ENCODE results near the gene NAV2. TPM values are rescaled to one million over a fixed set of nuclear protein-coding genes. Genes with fewer than 3 reads are reported as not detected.

Gene NAV2
- polyA plus RNA-seq, 3 donors = not detected

DNA sequence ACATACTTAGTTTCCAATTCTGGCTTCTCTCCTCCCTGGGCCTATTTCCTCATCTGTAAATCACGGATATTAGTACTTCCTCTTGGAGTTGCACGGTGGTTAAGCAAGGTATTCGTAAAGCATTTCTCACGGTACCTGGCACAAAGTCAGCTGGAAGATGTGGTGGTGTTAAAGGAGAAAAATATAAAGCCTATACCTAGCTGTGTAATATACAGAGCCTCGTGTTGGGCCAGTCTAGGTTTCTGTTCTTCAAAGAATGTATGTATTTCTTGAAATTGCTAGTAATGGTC, 400.5 kb downstream of the NAV2 start:
- WGBS (ENCODE audit: insufficient coverage) = 0% methylated on average over 2 of the region's 5 CpGs
- Histone ChIP-seq H3K79me2 (ENCODE audit: insufficient read depth, low read length) (no peaks in the 10 kb centered on the region), H2AFZ (ENCODE audit: insufficient read depth, low read depth, low read length, poor library complexity, severe bottlenecking) (no peak overlapping the region), H3K27ac (ENCODE audit: low read depth in 1 of 2, low read length in 2 of 2) (no peak overlapping the region), H3K27me3 (ENCODE audit: control insufficient read depth in 2 of 2, insufficient read depth in 2 of 2, low read length in 2 of 2) (no peaks in the 10 kb centered on the region), H3K9me3 (replicated peaks in 1 of 2; ENCODE audit: control insufficient read depth in 1 of 2, insufficient read depth in 1 of 2, low read length in 2 of 2) (no peaks in the 10 kb centered on the region), H3K4me1 (ENCODE audit: control insufficient read depth in 1 of 2, insufficient read depth in 2 of 2, low read length in 2 of 2) (peaks cover 0 to 6% of the 10 kb centered on the region in 2 donors), H4K20me1 (ENCODE audit: insufficient read depth, low read length) (no peaks in the 10 kb centered on the region), H3K4me2 (replicated peaks; ENCODE audit: extremely low read depth, low read length, poor library complexity, severe bottlenecking) (no peak overlapping the region), H3K9ac (ENCODE audit: insufficient read depth, low read length, poor library complexity, severe bottlenecking) (no peak overlapping the region), H3K36me3 (replicated peaks in 1 of 2; ENCODE audit: control insufficient read depth in 1 of 2, insufficient read depth in 2 of 2, low read length in 2 of 2) (no peaks in the 10 kb centered on the region), H3K4me3 (replicated peaks in 1 of 3; ENCODE audit: low read depth in 2 of 3, low read length in 3 of 3) (no peak overlapping the region)
- Mint-ChIP-seq H3K27me3 (ENCODE audit: low read depth in 3 of 3) (peaks cover 3 to 5% (median 4%) of the 10 kb centered on the region in 3 donors), H3K9me3 (no peaks in the 10 kb centered on the region), H3K4me1 (peaks cover 13% of the 10 kb centered on the region), H3K36me3 (no peaks in the 10 kb centered on the region), H3K4me3 (no peak overlapping the region), H3K27ac (no peak overlapping the region)
- TF ChIP-seq, protein P1, sequence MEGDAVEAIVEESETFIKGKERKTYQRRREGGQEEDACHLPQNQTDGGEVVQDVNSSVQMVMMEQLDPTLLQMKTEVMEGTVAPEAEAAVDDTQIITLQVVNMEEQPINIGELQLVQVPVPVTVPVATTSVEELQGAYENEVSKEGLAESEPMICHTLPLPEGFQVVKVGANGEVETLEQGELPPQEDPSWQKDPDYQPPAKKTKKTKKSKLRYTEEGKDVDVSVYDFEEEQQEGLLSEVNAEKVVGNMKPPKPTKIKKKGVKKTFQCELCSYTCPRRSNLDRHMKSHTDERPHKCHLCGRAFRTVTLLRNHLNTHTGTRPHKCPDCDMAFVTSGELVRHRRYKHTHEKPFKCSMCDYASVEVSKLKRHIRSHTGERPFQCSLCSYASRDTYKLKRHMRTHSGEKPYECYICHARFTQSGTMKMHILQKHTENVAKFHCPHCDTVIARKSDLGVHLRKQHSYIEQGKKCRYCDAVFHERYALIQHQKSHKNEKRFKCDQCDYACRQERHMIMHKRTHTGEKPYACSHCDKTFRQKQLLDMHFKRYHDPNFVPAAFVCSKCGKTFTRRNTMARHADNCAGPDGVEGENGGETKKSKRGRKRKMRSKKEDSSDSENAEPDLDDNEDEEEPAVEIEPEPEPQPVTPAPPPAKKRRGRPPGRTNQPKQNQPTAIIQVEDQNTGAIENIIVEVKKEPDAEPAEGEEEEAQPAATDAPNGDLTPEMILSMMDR (IDR thresholded peaks at IDR 0.05) = no peak
- peak in 2 of 3 donors; percentile 2 to 33 for DNase-seq
- intact Hi-C loops (cut with micrococcal nuclease) = no loop called here

DNA sequence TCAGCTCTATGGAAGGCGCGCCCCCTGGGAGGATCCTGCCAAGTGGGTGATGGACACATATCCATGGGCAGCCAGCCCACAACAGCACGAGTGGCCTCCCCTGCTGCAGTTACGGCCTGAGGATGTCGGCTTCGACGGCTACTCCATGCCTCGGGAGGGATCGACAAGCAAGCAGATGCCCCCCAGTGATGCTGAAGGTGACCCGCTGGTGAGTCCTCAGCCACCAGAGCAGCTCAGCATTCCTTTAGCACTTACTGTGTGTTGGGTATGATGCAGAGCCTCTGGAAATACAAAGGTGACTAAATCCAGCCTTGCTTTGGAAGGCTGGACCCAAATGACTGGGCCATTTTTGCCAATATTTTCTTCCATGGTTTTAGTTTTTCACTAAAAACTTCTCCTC, 402.0 kb downstream of the NAV2 start:
- no peak overlapping the region for H3K4me3 ChIP-seq (replicated peaks in 1 of 3; ENCODE audit: low read depth in 2 of 3, low read length in 3 of 3)
- no peak for DNase-seq
- peaks cover 0 to 3% (median 0%) of the 10 kb centered on the region in 7 donors for H3K9me3 Mint-ChIP-seq
- no peak overlapping the region for H3K4me3 Mint-ChIP-seq
- no peaks in the 10 kb centered on the region for H3K36me3 Mint-ChIP-seq
- no peak overlapping the region for H3K4me2 ChIP-seq (replicated peaks; ENCODE audit: extremely low read depth, low read length, poor library complexity, severe bottlenecking)
- no peak overlapping the region for H2AFZ ChIP-seq (ENCODE audit: insufficient read depth, low read depth, low read length, poor library complexity, severe bottlenecking)
- no peak overlapping the region for H3K27ac Mint-ChIP-seq
- H3K4me1 ChIP-seq (ENCODE audit: control insufficient read depth in 1 of 2, insufficient read depth in 2 of 2, low read length in 2 of 2) = peaks cover 0 to 6% of the 10 kb centered on the region in 2 donors
- no peaks in the 10 kb centered on the region for H3K79me2 ChIP-seq (ENCODE audit: insufficient read depth, low read length)
- H3K27me3 Mint-ChIP-seq (ENCODE audit: low read depth in 3 of 3) = peaks cover 3 to 6% (median 5%) of the 10 kb centered on the region in 3 donors
- no peaks in the 10 kb centered on the region for H3K27me3 ChIP-seq (ENCODE audit: control insufficient read depth in 2 of 2, insufficient read depth in 2 of 2, low read length in 2 of 2)
- TF ChIP-seq, protein P1 (IDR thresholded peaks at IDR 0.05) = no peak
- H3K36me3 ChIP-seq (replicated peaks in 1 of 2; ENCODE audit: control insufficient read depth in 1 of 2, insufficient read depth in 2 of 2, low read length in 2 of 2) = no peaks in the 10 kb centered on the region
- no peaks in the 10 kb centered on the region for H4K20me1 ChIP-seq (ENCODE audit: insufficient read depth, low read length)
- no peaks in the 10 kb centered on the region for H3K9me3 ChIP-seq (replicated peaks in 1 of 2; ENCODE audit: control insufficient read depth in 1 of 2, insufficient read depth in 1 of 2, low read length in 2 of 2)
- WGBS (ENCODE audit: insufficient coverage) = 100% methylated on average over 7 of the region's 10 CpGs
- H3K4me1 Mint-ChIP-seq = peaks cover 12% of the 10 kb centered on the region
- intact Hi-C loops (cut with micrococcal nuclease) = no loop called here
- H3K27ac ChIP-seq (ENCODE audit: low read depth in 1 of 2, low read length in 2 of 2) = no peak overlapping the region
- no peak overlapping the region for H3K9ac ChIP-seq (ENCODE audit: insufficient read depth, low read length, poor library complexity, severe bottlenecking)

Measured in CD14-positive monocyte (primary cell).